HepG2 (cell line): ENCODE measurements around the gene ZNF816. TPM values are rescaled to one million over a fixed set of nuclear protein-coding genes. Genes with fewer than 3 reads are reported as not detected.

Source experiments
- ARID5B ChIP-seq: IDR thresholded peaks from 2 replicates; pipeline ENCODE4 v1.4.0; 2020; ENCODE audit warnings: mild to moderate bottlenecking, missing genetic modification reagents
- DBP ChIP-seq: sonication (generic); formaldehyde crosslinking; IDR thresholded peaks from 2 replicates; pipeline ENCODE4 v1.4.0; 2020; ENCODE audit warnings: missing genetic modification reagents; ENCODE audit errors: not compliant biosample characterization
- ETS1 ChIP-seq: sonication (generic); formaldehyde crosslinking; IDR thresholded peaks from 2 replicates; pipeline ENCODE4 v1.4.0; 2020; ENCODE audit warnings: missing genetic modification reagents
- FLYWCH1 ChIP-seq: sonication (generic); formaldehyde crosslinking; IDR thresholded peaks from 2 replicates; pipeline ENCODE4 v1.8.1; 2023; ENCODE audit warnings: mild to moderate bottlenecking, missing genetic modification reagents
- HBP1 ChIP-seq: IDR thresholded peaks from 2 replicates; pipeline ENCODE4 v1.6.1; 2016; ENCODE audit warnings: low read depth, control low read depth
- KLF9 ChIP-seq: IDR thresholded peaks from 2 replicates; pipeline ENCODE4 v1.6.1; 2016; ENCODE audit warnings: low read depth
- PBX2 ChIP-seq: IDR thresholded peaks from 2 replicates; pipeline ENCODE4 v1.6.1; 2016; ENCODE audit warnings: control low read depth
- PHF21A ChIP-seq: sonication (generic); formaldehyde crosslinking; IDR thresholded peaks from 2 replicates; pipeline ENCODE4 v1.5.0; 2020; ENCODE audit warnings: mild to moderate bottlenecking, missing genetic modification reagents
- PPARG ChIP-seq: conservative IDR thresholded peaks from 2 replicates; pipeline ENCODE4 v1.6.1; 2016; ENCODE audit warnings: missing biosample characterization, missing genetic modification reagents
- RNF2 ChIP-seq: fragments of 450-650 bp; conservative IDR thresholded peaks from 2 replicates; pipeline ENCODE4 v1.6.1; 2016; ENCODE audit warnings: low read depth
- SIX4 ChIP-seq: sonication (generic); formaldehyde crosslinking; IDR thresholded peaks from 2 replicates; pipeline ENCODE4 v1.4.0; 2020; ENCODE audit warnings: missing genetic modification reagents
- SMAD3 ChIP-seq: sonication (generic); formaldehyde crosslinking; IDR thresholded peaks from 2 replicates; pipeline ENCODE4 v1.4.0; 2020; ENCODE audit warnings: missing genetic modification reagents
- SPEN ChIP-seq: sonication (generic); formaldehyde crosslinking; IDR thresholded peaks from 2 replicates; pipeline ENCODE4 v1.5.1; 2020; ENCODE audit warnings: low read depth, mild to moderate bottlenecking, missing genetic modification reagents
- TMF1 ChIP-seq: sonication (generic); formaldehyde crosslinking; IDR thresholded peaks from 2 replicates; pipeline ENCODE4 v1.8.1; 2022; ENCODE audit warnings: low read depth, missing genetic modification reagents
- TP53 ChIP-seq: sonication (generic); formaldehyde crosslinking; conservative IDR thresholded peaks from 2 replicates; pipeline ENCODE4 v1.4.0; 2020; ENCODE audit warnings: missing genetic modification reagents
- ZNF138 ChIP-seq: sonication (generic); formaldehyde crosslinking; IDR thresholded peaks from 2 replicates; pipeline ENCODE4 v1.5.0; 2020; ENCODE audit warnings: mild to moderate bottlenecking, low read depth, missing genetic modification reagents
- ZNF205 ChIP-seq: IDR thresholded peaks from 2 replicates; pipeline ENCODE4 v1.6.1; 2018; ENCODE audit warnings: missing biosample characterization, missing genetic modification reagents
- ZNF263 ChIP-seq: sonication (generic); formaldehyde crosslinking; IDR thresholded peaks from 2 replicates; pipeline ENCODE4 v1.4.0; 2020; ENCODE audit warnings: missing genetic modification reagents
- polyA plus RNA-seq, 8 experiments: library from polyadenylated mRNA; depleted of rRNA in 3 of 8; stranded (reverse) in 7 of 8; unstranded in 1 of 8; fragments of >200 nt; fragmentation: Illumina TruSeq in 4 of 8; extraction: Trizol in 4 of 8; gene quantifications; 2 replicates each; pipeline versions ENCODE4 v1.2.1 to v1.2.3, GENCODE V29; 2011 to 2016; ENCODE audit warnings: low read depth in 4 of 8, missing spikeins in 1 of 8, mixed read lengths in 1 of 8; ENCODE audit not compliant: insufficient read depth in 1 of 8
- total RNA-seq, 5 experiments: library from RNA; depleted of rRNA; stranded (reverse); fragments of >200 nt; fragmentation: Illumina TruSeq; extraction: Trizol; gene quantifications; 2 replicates each; pipeline ENCODE4 v1.2.3, GENCODE V29; 2016; ENCODE audit warnings: low read depth in 1 of 5

Gene ZNF816
- total and polyA plus RNA-seq, 2 of the 13 experiments (the other 11 are each of a cell fraction or from before 2014, with no cell fraction given): 5.2 to 14.1 TPM

- TF ChIP-seq PBX2 (CRISPR knock-in tag) (no peak), RNF2 (0 out of 2 replicates have a peak, but pooled peaks have one; percentile 34), HBP1 (CRISPR knock-in tag) (peak; percentile 46; the same call in 1 of the 2 replicates), FLYWCH1 (no peak), ZNF138 (no peak), TP53 (CRISPR knock-in tag) (no peak), PPARG (peak; percentile 16; the same call in 1 of the 2 replicates), ETS1 (CRISPR knock-in tag) (no peak), SIX4 (no peak), ZNF205 (CRISPR knock-in tag) (0 out of 2 replicates have a peak, but pooled peaks have one; percentile 34), TMF1 (peak; percentile 61; the same call in 1 of the 2 replicates), SMAD3 (CRISPR knock-in tag) (0 out of 2 replicates have a peak, but pooled peaks have one; percentile 24), SPEN (CRISPR knock-in tag) (no peak), PHF21A (CRISPR knock-in tag) (0 out of 2 replicates have a peak, but pooled peaks have one; percentile 10), KLF9 (0 out of 2 replicates have a peak, but pooled peaks have one; percentile 40), DBP (CRISPR knock-in tag) (peak; percentile 44), ZNF263 (CRISPR knock-in tag) (0 out of 2 replicates have a peak, but pooled peaks have one; percentile 34), ARID5B (CRISPR knock-in tag) (peak; percentile 12; the same call in 1 of the 2 replicates)
Measured at GRCh38 chr19:52962394-52963246, at the start of gene ZNF816 (continued).
